DND-41 (cell line): ENCODE results near the gene OXCT1.

Experiments
- ATAC-seq: fragments of 200-7000 bp; cut with Tn5 transposase; 3 replicates; pipeline ENCODE4 v1.9.1; 2021; ENCODE audit warnings: low read depth; ENCODE audit not compliant: insufficient read depth
- DNase-seq: peaks from one replicate; pipeline ENCODE4 v3.0.0-alpha.2; 2020
- H2AFZ ChIP-seq: 2 replicates; pipeline ENCODE4 v1.6.0; 2012; ENCODE audit warnings: low read depth, low read length
- H3K27ac ChIP-seq: 2 replicates; pipeline ENCODE4 v1.5.1; 2012; ENCODE audit warnings: low read length, inconsistent platforms
- H3K27me3 ChIP-seq: fragments of 200-600 bp; sonication (generic); 2 replicates; pipeline ENCODE4 v1.6.0; 2012; ENCODE audit warnings: low read length, mild to moderate bottlenecking, inconsistent platforms; ENCODE audit not compliant: insufficient read depth, poor library complexity
- H3K36me3 ChIP-seq: 2 replicates; pipeline ENCODE4 v1.5.1; 2012; ENCODE audit warnings: low read length, inconsistent platforms; ENCODE audit not compliant: insufficient read depth
- H3K4me1 ChIP-seq: 2 replicates; pipeline ENCODE4 v1.5.1; 2012; ENCODE audit warnings: mild to moderate bottlenecking, low read length; ENCODE audit not compliant: insufficient read depth
- H3K4me2 ChIP-seq: 2 replicates; pipeline ENCODE4 v1.6.0; 2012; ENCODE audit warnings: mild to moderate bottlenecking, moderate library complexity, low read length, inconsistent platforms; ENCODE audit not compliant: insufficient read depth
- H3K4me3 ChIP-seq, 2 experiments: fragments of 200-600 bp in 1 of 2; shearing (Covaris generic) in 1 of 2; 2 replicates each; pipeline ENCODE4 v1.5.1; 2012 to 2016; ENCODE audit warnings: inconsistent platforms in 2 of 2, low read length in 2 of 2, mild to moderate bottlenecking in 2 of 2, low read depth in 1 of 2, moderate library complexity in 1 of 2
- H3K79me2 ChIP-seq: 2 replicates; pipeline ENCODE4 v1.6.0; 2012; ENCODE audit warnings: low read length, inconsistent platforms; ENCODE audit not compliant: insufficient read depth
- H3K9ac ChIP-seq: 2 replicates; pipeline ENCODE4 v1.6.0; 2012; ENCODE audit warnings: low read depth, mild to moderate bottlenecking, inconsistent platforms, low read length, moderate library complexity
- H3K9me3 ChIP-seq: 2 replicates; pipeline ENCODE4 v1.5.1; 2012; ENCODE audit warnings: low read length, moderate library complexity, mild to moderate bottlenecking, inconsistent platforms; ENCODE audit not compliant: insufficient read depth, severe bottlenecking
- H4K20me1 ChIP-seq: 2 replicates; pipeline ENCODE4 v1.6.0; 2012; ENCODE audit warnings: low read length; ENCODE audit not compliant: insufficient read depth
- EZH2 ChIP-seq: IDR thresholded peaks from 3 replicates; pipeline ENCODE4 v1.6.1; 2012; ENCODE audit warnings: borderline replicate concordance, low read depth, mild to moderate bottlenecking, moderate library complexity, low read length, inconsistent platforms; ENCODE audit not compliant: severe bottlenecking
- TF ChIP-seq, protein P1 (sequence below): IDR thresholded peaks from 2 replicates; pipeline ENCODE4 v1.5.1; 2012; ENCODE audit warnings: borderline replicate concordance, low read length, moderate library complexity, mild to moderate bottlenecking; ENCODE audit not compliant: poor library complexity, severe bottlenecking; ENCODE audit errors: extremely low read depth

Gene OXCT1

DNA sequence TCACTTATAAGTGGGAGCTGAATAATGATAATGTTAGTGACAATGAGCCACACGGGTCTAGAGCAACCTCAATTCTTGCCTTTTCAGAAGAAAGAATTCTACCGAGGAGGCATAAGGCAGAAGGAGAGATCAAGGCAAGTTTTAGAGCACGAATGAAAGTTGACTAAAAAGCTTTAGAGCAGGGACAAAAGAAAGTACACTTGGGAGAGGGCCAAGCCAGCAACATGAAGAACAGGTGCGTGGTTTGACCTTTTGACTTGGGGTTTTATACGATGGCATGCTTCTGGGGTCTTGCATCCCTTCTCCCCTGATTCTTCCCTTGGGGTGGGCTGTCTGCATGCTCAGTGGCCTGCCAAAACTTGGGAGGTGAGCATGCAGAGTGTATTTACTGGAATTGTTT is 12.5 kb upstream of the OXCT1 start:
- TF ChIP-seq, protein P1, sequence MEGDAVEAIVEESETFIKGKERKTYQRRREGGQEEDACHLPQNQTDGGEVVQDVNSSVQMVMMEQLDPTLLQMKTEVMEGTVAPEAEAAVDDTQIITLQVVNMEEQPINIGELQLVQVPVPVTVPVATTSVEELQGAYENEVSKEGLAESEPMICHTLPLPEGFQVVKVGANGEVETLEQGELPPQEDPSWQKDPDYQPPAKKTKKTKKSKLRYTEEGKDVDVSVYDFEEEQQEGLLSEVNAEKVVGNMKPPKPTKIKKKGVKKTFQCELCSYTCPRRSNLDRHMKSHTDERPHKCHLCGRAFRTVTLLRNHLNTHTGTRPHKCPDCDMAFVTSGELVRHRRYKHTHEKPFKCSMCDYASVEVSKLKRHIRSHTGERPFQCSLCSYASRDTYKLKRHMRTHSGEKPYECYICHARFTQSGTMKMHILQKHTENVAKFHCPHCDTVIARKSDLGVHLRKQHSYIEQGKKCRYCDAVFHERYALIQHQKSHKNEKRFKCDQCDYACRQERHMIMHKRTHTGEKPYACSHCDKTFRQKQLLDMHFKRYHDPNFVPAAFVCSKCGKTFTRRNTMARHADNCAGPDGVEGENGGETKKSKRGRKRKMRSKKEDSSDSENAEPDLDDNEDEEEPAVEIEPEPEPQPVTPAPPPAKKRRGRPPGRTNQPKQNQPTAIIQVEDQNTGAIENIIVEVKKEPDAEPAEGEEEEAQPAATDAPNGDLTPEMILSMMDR: no peak
- no peak for TF ChIP-seq EZH2
- H3K9ac ChIP-seq: no peak overlapping the region
- no peaks in the 10 kb centered on the region for H3K36me3 ChIP-seq
- no peak overlapping the region for H3K4me2 ChIP-seq
- ATAC-seq (no peak), DNase-seq (no peak)
- H3K27me3 ChIP-seq: no peaks in the 10 kb centered on the region
- H3K27ac ChIP-seq: no peak overlapping the region
- no peaks in the 10 kb centered on the region for H3K9me3 ChIP-seq
- H3K79me2 ChIP-seq: no peaks in the 10 kb centered on the region
- no peaks in the 10 kb centered on the region for H3K4me1 ChIP-seq
- no peak overlapping the region for H3K4me3 ChIP-seq
- no peak overlapping the region for H2AFZ ChIP-seq
- H4K20me1 ChIP-seq: no peaks in the 10 kb centered on the region

DNA sequence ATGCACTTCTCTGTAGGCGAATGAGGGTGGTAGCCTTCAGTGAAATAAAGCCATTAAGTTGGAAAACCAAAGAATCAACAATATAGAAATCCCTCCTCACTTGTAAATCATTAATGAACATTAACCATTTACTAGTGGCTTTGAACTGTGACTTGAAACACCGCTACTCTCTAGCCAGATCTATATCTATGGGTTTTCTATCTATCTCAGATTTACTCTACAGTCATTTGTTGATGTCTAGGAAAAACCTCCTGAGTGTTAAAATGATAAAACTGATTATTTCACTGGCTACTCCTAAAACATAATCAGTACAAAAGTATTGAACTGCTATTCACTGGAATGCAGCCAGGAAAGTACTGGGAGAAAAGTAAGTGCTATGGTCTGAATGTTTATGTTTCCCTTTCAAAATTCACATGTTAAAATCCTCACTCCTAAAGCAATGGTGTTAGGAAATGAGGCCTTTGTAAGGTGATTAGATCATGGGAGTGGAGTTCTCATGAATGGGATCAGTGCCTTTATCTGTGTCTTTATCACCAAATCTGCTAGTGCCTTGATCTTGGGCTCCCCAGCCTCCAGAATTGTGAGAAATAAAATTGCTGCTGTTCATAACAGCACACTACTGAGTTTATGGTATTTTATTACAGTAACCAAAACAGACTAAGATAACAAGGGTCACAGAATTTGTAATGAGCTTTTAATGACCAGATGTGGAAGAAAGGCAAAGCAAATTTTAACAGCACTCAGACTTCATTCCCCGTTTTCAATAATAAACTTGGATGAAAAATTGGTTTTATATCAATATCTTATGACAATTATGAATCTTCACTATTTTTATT is 8.6 kb upstream of the OXCT1 start:
- Histone ChIP-seq H3K4me2 (no peak overlapping the region), H3K4me1 (no peaks in the 10 kb centered on the region), H3K9ac (no peak overlapping the region), H3K27me3 (peaks cover 10% of the 10 kb centered on the region), H3K9me3 (no peaks in the 10 kb centered on the region), H3K36me3 (no peaks in the 10 kb centered on the region), H2AFZ (no peak overlapping the region), H3K79me2 (no peaks in the 10 kb centered on the region), H3K4me3 (no peak overlapping the region), H4K20me1 (no peaks in the 10 kb centered on the region), H3K27ac (no peak overlapping the region)
- no peak for ATAC-seq
- no peak for DNase-seq
- no peak for TF ChIP-seq EZH2
- TF ChIP-seq, protein P1: no peak

DNA sequence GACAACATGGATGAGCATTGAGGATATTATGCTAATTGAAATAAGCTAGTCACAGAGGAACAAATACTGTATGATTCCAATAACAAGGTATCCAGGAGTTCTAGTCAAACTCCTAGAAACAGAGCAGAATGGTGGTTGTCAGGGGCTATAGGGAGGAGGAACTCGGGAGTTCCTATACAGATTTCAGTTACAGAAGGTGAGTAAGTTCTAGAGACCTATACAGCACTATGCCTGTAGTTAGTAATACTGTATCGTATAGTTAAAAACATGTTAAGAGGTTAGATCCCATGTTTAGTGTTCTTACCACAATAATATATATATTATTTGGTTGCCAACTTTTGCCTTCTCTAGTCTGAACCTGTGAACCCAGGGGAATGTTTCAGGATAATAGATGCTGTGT is 7.9 kb upstream of the OXCT1 start:
- Histone ChIP-seq H2AFZ (no peak overlapping the region), H4K20me1 (no peaks in the 10 kb centered on the region), H3K36me3 (no peaks in the 10 kb centered on the region), H3K27ac (no peak overlapping the region), H3K4me1 (no peaks in the 10 kb centered on the region), H3K4me2 (no peak overlapping the region), H3K27me3 (peaks cover 10% of the 10 kb centered on the region), H3K4me3 (no peak overlapping the region), H3K9me3 (no peaks in the 10 kb centered on the region), H3K9ac (no peak overlapping the region), H3K79me2 (no peaks in the 10 kb centered on the region)
- ATAC-seq: no peak
- no peak for DNase-seq
- TF ChIP-seq, protein P1: no peak
- TF ChIP-seq EZH2: no peak

DNA sequence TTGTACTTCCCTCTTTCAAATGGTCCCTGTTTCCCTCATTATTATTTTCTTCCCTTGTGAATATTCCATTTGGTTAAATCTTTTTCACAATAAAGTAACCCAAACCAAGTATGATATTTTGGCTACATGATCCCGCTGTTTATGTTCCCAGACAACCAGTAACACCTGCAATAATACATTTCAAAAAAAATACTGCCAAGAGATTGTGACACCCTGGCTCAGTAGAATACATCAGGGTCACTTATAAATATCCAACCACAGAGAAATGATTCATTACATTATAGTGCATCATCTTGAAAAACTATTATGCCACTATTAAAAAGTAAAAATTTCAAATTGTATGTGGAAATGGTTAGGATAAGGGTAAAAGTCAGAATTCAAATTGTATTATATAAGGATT is 7.2 kb upstream of the OXCT1 start:
- ATAC-seq: no peak
- no peak overlapping the region for H3K4me3 ChIP-seq
- no peaks in the 10 kb centered on the region for H3K9me3 ChIP-seq
- H3K27me3 ChIP-seq: peaks cover 10% of the 10 kb centered on the region
- no peak for DNase-seq
- H3K9ac ChIP-seq: no peak overlapping the region
- no peaks in the 10 kb centered on the region for H4K20me1 ChIP-seq
- H3K4me2 ChIP-seq: no peak overlapping the region
- H3K36me3 ChIP-seq: no peaks in the 10 kb centered on the region
- H3K27ac ChIP-seq: no peak overlapping the region
- TF ChIP-seq, protein P1: no peak
- H2AFZ ChIP-seq: no peak overlapping the region
- H3K79me2 ChIP-seq: no peaks in the 10 kb centered on the region
- H3K4me1 ChIP-seq: no peaks in the 10 kb centered on the region
